Measurements from ENCODE around the gene PITHD1.
A peak's percentile ranks its signal among the peaks of the same experiment; 100 is the strongest.

Gene PITHD1

GRCh38 chr1:23792151-23792945 is 14.1 kb downstream of the PITHD1 start:
- Histone ChIP-seq H3K36me3 (replicated peaks; ENCODE audit: insufficient read depth, low read length) (no peaks in the 10 kb centered on the region), H2AFZ (ENCODE audit: low read length) (no peak overlapping the region), H3K9ac (ENCODE audit: low read length) (no peak overlapping the region), H3K4me3 (ENCODE audit: low read length) (0 out of 2 replicates have a peak overlapping the region, but pooled peaks have one; percentile 90), H3F3A (ENCODE audit: insufficient read depth, low read length) (peaks cover 7% of the 10 kb centered on the region), H3K4me1 (ENCODE audit: low read length) (peaks cover 7% of the 10 kb centered on the region), H4K20me1 (ENCODE audit: insufficient read depth, low read length) (no peaks in the 10 kb centered on the region), H3K27ac (ENCODE audit: low read length) (no peak overlapping the region), H3K4me2 (ENCODE audit: low read depth, low read length) (peak overlapping the region; percentile 91; the same call in 1 of the 2 replicates), H3K9me2 (replicated peaks; ENCODE audit: insufficient read depth, low read length) (no peaks in the 10 kb centered on the region), H3K27me3 (replicated peaks; ENCODE audit: insufficient read depth, low read length) (no peaks in the 10 kb centered on the region), H3K9me3 (replicated peaks; ENCODE audit: insufficient read depth, low read length) (no peaks in the 10 kb centered on the region), H3K79me2 (ENCODE audit: low read length) (peaks cover 33% of the 10 kb centered on the region)
- no peak for DNase-seq
- TF ChIP-seq EZH2phosphoT487 (IDR thresholded peaks at IDR 0.05; ENCODE audit: low read length) = no peak
- TF ChIP-seq CTCF (IDR thresholded peaks at IDR 0.05; ENCODE audit: low read length) = no peak
- TF ChIP-seq EZH2 (optimal IDR thresholded peaks at IDR 0.05; ENCODE audit: low read depth, low read length) = no peak

- H3K9ac ChIP-seq (ENCODE audit: low read length) = no peak overlapping the region
- no peaks in the 10 kb centered on the region for H3K36me3 ChIP-seq (replicated peaks; ENCODE audit: insufficient read depth, low read length)
- no peak overlapping the region for H3K4me2 ChIP-seq (ENCODE audit: low read depth, low read length)
These were observed 15.0 kb downstream of the PITHD1 start for GRCh38 chr1:23793018-23793781.

More at GRCh38 chr1:23793018-23793781, 15.0 kb downstream of the PITHD1 start:
- Histone ChIP-seq H4K20me1 (ENCODE audit: insufficient read depth, low read length) (no peaks in the 10 kb centered on the region), H3K79me2 (ENCODE audit: low read length) (peaks cover 33% of the 10 kb centered on the region), H3K4me1 (ENCODE audit: low read length) (peaks cover 7% of the 10 kb centered on the region), H3K9me3 (replicated peaks; ENCODE audit: insufficient read depth, low read length) (no peaks in the 10 kb centered on the region), H3K4me3 (ENCODE audit: low read length) (no peak overlapping the region), H3K27me3 (replicated peaks; ENCODE audit: insufficient read depth, low read length) (no peaks in the 10 kb centered on the region), H2AFZ (ENCODE audit: low read length) (no peak overlapping the region), H3F3A (ENCODE audit: insufficient read depth, low read length) (peaks cover 7% of the 10 kb centered on the region), H3K9me2 (replicated peaks; ENCODE audit: insufficient read depth, low read length) (no peaks in the 10 kb centered on the region), H3K27ac (ENCODE audit: low read length) (no peak overlapping the region)
- DNase-seq = no peak
- TF ChIP-seq EZH2phosphoT487 (IDR thresholded peaks at IDR 0.05; ENCODE audit: low read length) (no peak), CTCF (IDR thresholded peaks at IDR 0.05; ENCODE audit: low read length) (no peak), EZH2 (optimal IDR thresholded peaks at IDR 0.05; ENCODE audit: low read depth, low read length) (no peak)
